ENCODE data around the gene BAK1. TPM values are rescaled to one million over a fixed set of nuclear protein-coding genes. Genes with fewer than 3 reads are reported as not detected.

The BAK1 gene
- total and polyA plus RNA-seq, 2 donors (not counting 1 experiment from before 2014, with no cell fraction given), result 12.9 to 13.0 TPM

- H3K27me3 ChIP-seq (ENCODE audit: control insufficient read depth, insufficient read depth, low read length), result no peaks in the 10 kb centered on the region
- no peak overlapping the region for H3K4me3 ChIP-seq (replicated peaks in 1 of 4; ENCODE audit: control extremely low read depth in 1 of 4, insufficient read depth in 1 of 4, low read depth in 3 of 4, low read length in 4 of 4)
- H3K36me3 ChIP-seq (ENCODE audit: control insufficient read depth, insufficient read depth, low read length), result no peaks in the 10 kb centered on the region
- no peak overlapping the region for H2AFZ ChIP-seq (ENCODE audit: low read length)
- TF ChIP-seq EZH2 (IDR thresholded peaks at IDR 0.05; ENCODE audit: low read length, missing control alignments), result no peak
- TF ChIP-seq CTCF (conservative IDR thresholded peaks at IDR 0.05 in 1 of 2, IDR thresholded peaks at IDR 0.05 in 1 of 2; ENCODE audit: low read depth in 1 of 2, low read length in 2 of 2), result no peak
- no peak overlapping the region for H3K9ac ChIP-seq (ENCODE audit: insufficient read depth, low read length)
- no peak for DNase-seq (ENCODE audit: low read depth in 2 of 2)
- H3K79me2 ChIP-seq (ENCODE audit: control insufficient read depth, insufficient read depth, low read length), result no peaks in the 10 kb centered on the region
- no peaks in the 10 kb centered on the region for H3K9me3 ChIP-seq (ENCODE audit: control insufficient read depth, insufficient read depth, low read depth, low read length)
- H3K4me1 ChIP-seq (ENCODE audit: control insufficient read depth, extremely low read depth, insufficient read depth, low read length), result peaks cover 17% of the 10 kb centered on the region
- no peak overlapping the region for H3K4me2 ChIP-seq (ENCODE audit: extremely low read depth, insufficient read depth, low read length)
- no peaks in the 10 kb centered on the region for H4K20me1 ChIP-seq (ENCODE audit: control insufficient read depth, extremely low read depth, insufficient read depth, low read length)
- H3K27ac ChIP-seq (ENCODE audit: insufficient read depth, low read length), result no peak overlapping the region
Measured at GRCh38 chr6:33610779-33611732, 31.0 kb upstream of the BAK1 start.

- H3K9ac ChIP-seq (ENCODE audit: insufficient read depth, low read length), result no peak overlapping the region
- no peaks in the 10 kb centered on the region for H3K79me2 ChIP-seq (ENCODE audit: control insufficient read depth, insufficient read depth, low read length)
- no peaks in the 10 kb centered on the region for H4K20me1 ChIP-seq (ENCODE audit: control insufficient read depth, extremely low read depth, insufficient read depth, low read length)
- no peaks in the 10 kb centered on the region for H3K9me3 ChIP-seq (ENCODE audit: control insufficient read depth, insufficient read depth, low read depth, low read length)
- H3K27ac ChIP-seq (ENCODE audit: insufficient read depth, low read length), result peak overlapping the region; percentile 72
- peak overlapping the region; percentile 21 for H2AFZ ChIP-seq (ENCODE audit: low read length)
- no peaks in the 10 kb centered on the region for H3K27me3 ChIP-seq (ENCODE audit: control insufficient read depth, insufficient read depth, low read length)
- no peak overlapping the region for H3K4me3 ChIP-seq (replicated peaks in 1 of 4; ENCODE audit: control extremely low read depth in 1 of 4, insufficient read depth in 1 of 4, low read depth in 3 of 4, low read length in 4 of 4)
- peaks cover 17% of the 10 kb centered on the region for H3K4me1 ChIP-seq (ENCODE audit: control insufficient read depth, extremely low read depth, insufficient read depth, low read length)
- no peak for DNase-seq (ENCODE audit: low read depth in 2 of 2)
- H3K4me2 ChIP-seq (ENCODE audit: extremely low read depth, insufficient read depth, low read length), result no peak overlapping the region
- no peaks in the 10 kb centered on the region for H3K36me3 ChIP-seq (ENCODE audit: control insufficient read depth, insufficient read depth, low read length)
- TF ChIP-seq CTCF (conservative IDR thresholded peaks at IDR 0.05 in 1 of 2, IDR thresholded peaks at IDR 0.05 in 1 of 2; ENCODE audit: low read depth in 1 of 2, low read length in 2 of 2) (no peak), EZH2 (IDR thresholded peaks at IDR 0.05; ENCODE audit: low read length, missing control alignments) (no peak)
Measured at GRCh38 chr6:33610067-33610466, 30.0 kb upstream of the BAK1 start.

GRCh38 chr6:33609528-33609927 is 29.5 kb upstream of the BAK1 start:
- TF ChIP-seq EZH2 (IDR thresholded peaks at IDR 0.05; ENCODE audit: low read length, missing control alignments) (no peak), CTCF (conservative IDR thresholded peaks at IDR 0.05 in 1 of 2, IDR thresholded peaks at IDR 0.05 in 1 of 2; ENCODE audit: low read depth in 1 of 2, low read length in 2 of 2) (no peak)
- H3K4me3 ChIP-seq (replicated peaks in 1 of 4; ENCODE audit: control extremely low read depth in 1 of 4, insufficient read depth in 1 of 4, low read depth in 3 of 4, low read length in 4 of 4), result no peak overlapping the region
- no peaks in the 10 kb centered on the region for H3K36me3 ChIP-seq (ENCODE audit: control insufficient read depth, insufficient read depth, low read length)
- H4K20me1 ChIP-seq (ENCODE audit: control insufficient read depth, extremely low read depth, insufficient read depth, low read length), result no peaks in the 10 kb centered on the region
- peak; percentile 65 to 88 for DNase-seq (ENCODE audit: low read depth in 2 of 2)
- H3K4me1 ChIP-seq (ENCODE audit: control insufficient read depth, extremely low read depth, insufficient read depth, low read length), result peaks cover 17% of the 10 kb centered on the region
- no peak overlapping the region for H3K9ac ChIP-seq (ENCODE audit: insufficient read depth, low read length)
- peak overlapping the region; percentile 72 for H3K27ac ChIP-seq (ENCODE audit: insufficient read depth, low read length)
- no peaks in the 10 kb centered on the region for H3K27me3 ChIP-seq (ENCODE audit: control insufficient read depth, insufficient read depth, low read length)
- H3K79me2 ChIP-seq (ENCODE audit: control insufficient read depth, insufficient read depth, low read length), result no peaks in the 10 kb centered on the region
- no peaks in the 10 kb centered on the region for H3K9me3 ChIP-seq (ENCODE audit: control insufficient read depth, insufficient read depth, low read depth, low read length)
- H3K4me2 ChIP-seq (ENCODE audit: extremely low read depth, insufficient read depth, low read length), result peak overlapping the region; percentile 52
- H2AFZ ChIP-seq (ENCODE audit: low read length), result no peak overlapping the region
